GM21825 (cell line): ENCODE results near the gene RYR2.
"Not testable (repeated sequence)": the region's sequence is repeated elsewhere in the genome, so short reads cannot be mapped to it uniquely, and the experiment has no call there.

ENCODE experiments used
- ATAC-seq: cut with Tn5 transposase; IDR thresholded peaks from one replicate; pipeline ENCODE4 v1.9.1; 2021; ENCODE audit warnings: mild to moderate bottlenecking, moderate library complexity; ENCODE audit not compliant: unreplicated experiment

The RYR2 gene

DNA sequence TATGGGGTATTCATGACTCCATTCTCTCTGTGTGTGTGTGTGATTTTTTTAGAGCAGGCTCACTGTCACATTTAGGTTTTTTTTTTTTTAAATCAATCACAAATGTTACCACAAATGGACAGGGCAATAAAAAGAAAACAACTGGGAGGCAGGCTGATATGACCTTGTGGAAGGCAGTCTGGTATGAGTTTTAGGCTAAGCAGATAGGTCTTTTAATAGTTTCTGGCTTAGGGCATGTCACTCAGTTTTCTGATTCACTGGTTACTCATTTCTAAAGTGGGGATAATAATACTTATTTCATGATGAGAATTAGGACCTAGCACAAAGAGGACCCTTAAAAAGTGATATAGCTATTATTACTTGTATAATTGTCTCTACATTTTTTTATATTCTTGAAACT, 278.9 kb downstream of the RYR2 start:
- ATAC-seq, result no peak

DNA sequence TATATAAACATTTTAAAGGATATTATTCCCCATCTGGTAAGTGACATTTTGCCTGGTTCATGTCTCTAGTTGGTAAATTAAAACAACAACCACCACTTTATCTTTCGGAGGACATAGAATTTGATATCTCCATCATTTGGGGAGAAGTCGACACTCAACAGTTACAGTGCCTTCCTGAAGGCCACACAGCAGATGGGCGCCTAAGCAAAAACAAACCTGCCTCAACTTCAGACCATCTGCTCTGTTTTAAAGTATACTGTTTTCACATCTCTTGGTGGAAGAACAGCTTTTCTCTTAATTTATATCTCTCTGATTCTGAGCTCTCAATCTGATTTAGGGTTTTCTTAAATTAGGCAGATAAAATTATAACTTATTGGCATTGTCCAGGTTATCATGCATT, 282.2 kb downstream of the RYR2 start:
- ATAC-seq, result no peak

DNA sequence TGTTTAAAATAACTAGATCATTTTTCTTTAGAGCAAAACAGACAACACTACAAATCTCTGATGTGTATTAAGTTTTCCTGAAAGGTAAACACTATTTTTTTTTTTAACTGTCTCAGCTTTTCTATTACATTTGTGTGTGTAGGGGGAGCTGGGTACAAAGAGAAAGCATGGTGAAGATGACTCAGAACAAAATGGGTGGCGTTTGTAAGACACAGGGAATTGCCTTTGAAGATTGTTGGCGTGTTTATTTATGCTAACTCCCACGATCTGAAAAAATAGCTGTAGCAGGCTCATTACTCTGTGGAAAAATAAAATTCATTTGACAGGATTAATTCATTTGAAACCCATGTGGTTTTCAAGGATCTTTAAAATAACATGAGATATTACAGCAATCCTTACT, 285.1 kb downstream of the RYR2 start:
- no peak for ATAC-seq

DNA sequence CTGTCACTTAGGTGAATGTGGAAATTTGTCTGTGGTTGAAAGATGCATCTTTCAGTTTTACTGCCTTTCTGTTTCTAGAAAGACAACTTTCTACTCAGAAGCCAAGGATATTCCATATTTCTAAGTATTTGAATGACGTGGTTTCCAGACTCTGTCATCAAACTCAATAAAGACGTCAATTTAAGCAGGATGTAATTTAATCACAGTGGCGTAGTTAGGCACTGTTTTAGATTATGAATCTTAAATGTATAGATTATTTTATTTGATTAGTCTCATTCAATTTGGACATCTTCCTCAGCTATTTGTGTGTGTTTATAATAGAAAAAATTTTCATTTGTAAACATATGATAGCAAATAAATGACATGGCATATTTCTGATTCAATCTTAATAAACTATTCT, 298.9 kb downstream of the RYR2 start:
- no peak for ATAC-seq

DNA sequence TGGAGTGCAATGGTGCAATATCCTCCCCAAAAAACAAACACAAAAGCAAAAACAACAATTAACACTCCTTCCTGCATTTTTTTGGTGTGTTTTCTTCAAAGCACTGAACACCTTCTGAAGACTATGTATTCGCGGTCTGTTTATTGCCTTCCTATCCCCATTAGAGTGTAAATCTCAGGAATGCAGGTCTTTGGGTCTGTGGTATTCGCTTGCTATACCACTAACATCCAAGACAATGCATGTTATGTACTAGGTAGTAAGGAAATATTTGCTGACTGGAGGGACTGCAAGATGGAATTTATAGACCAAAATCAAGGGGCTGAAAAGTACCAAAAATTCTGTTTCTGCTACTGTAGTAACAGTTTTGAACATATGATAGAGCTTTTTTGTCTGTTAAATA, 299.4 kb downstream of the RYR2 start:
- no peak for ATAC-seq

GRCh38 chr1:237342730-237343129, 300.7 kb downstream of the RYR2 start:
- no peak for ATAC-seq

DNA sequence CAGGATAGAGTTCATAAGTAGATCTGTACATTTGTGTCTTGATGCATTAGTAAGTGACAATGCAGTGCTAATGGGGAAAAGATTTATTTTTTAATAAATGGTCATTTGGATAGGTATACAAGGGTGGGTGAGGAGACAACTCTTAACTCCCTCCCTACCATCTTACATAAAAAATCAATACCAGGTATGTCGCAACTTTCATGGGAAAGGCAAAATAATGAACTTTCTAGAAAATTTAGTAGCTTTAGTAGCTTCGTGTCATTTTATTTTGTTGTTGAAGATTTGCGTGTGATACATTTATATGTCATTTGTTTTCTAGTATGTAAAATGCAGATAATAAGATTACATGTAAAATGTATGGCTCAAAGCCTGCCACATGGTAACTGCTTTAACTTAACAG, 310.8 kb downstream of the RYR2 start:
- no peak for ATAC-seq

DNA sequence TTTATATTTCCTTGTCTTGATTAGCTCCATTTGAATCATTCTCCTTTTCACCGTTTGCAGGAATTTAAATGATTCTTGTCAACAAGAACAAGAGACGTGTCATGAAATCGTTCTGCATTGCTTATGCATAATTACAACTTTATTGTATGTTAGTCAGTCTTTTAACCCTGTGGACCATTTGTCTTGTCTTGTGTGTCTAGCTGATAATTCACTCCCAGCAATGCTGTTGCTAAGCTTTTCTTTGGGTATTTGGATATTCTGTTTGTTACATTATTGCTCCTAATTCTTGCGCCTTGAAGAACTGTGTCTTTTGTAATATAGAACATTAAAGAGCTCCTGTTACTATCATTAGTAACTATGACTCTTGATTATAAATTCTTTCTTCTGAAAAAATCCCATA, 311.9 kb downstream of the RYR2 start:
- ATAC-seq, result no peak

GRCh38 chr1:237355022-237355421, 313.0 kb downstream of the RYR2 start:
- ATAC-seq, result no peak

- ATAC-seq, result no peak
These were observed 316.6 kb downstream of the RYR2 start for GRCh38 chr1:237358555-237358954.

DNA sequence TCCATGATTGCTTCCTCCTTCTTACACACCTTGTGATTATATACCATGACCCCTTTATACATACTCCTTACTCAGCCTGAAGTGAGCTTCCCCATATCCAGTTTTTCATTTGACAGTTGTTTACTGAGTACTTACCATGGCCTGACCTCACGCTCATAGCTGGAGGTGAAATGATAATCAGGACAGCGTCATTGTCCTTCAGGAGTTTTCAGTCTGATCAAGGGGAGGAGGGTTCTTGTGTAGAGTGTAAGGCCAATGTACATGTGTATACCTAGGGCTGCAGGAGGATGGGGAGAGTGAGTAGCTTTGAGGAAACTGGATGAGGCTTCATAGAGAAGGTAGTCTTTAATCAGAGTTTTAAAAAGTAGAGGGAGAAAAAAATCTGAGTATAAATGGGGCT, 325.8 kb downstream of the RYR2 start:
- no peak for ATAC-seq

- not testable (repeated sequence) for ATAC-seq
These were observed 329.5 kb downstream of the RYR2 start for GRCh38 chr1:237371477-237371876.

- no peak for ATAC-seq
These were observed 341.8 kb downstream of the RYR2 start for GRCh38 chr1:237383791-237384190.

DNA sequence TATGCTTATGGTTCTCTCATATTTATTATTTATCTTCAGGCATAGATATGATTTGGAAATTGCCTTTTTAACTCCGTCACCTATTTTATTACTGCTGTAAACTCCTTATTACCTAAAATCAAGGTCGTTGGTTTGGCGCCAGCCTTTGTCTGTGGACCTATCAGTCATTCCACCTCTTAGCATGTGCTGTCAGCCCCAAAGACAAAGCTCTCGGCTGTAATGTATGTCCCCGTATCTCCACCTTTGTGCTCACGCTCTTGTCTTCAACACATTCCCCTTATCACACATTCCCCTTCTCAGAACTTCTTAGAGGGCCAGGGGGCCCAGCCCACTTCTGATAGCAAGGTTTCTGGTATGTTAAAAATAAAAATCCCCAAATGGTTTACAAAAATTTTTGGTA, 342.2 kb downstream of the RYR2 start:
- no peak for ATAC-seq

DNA sequence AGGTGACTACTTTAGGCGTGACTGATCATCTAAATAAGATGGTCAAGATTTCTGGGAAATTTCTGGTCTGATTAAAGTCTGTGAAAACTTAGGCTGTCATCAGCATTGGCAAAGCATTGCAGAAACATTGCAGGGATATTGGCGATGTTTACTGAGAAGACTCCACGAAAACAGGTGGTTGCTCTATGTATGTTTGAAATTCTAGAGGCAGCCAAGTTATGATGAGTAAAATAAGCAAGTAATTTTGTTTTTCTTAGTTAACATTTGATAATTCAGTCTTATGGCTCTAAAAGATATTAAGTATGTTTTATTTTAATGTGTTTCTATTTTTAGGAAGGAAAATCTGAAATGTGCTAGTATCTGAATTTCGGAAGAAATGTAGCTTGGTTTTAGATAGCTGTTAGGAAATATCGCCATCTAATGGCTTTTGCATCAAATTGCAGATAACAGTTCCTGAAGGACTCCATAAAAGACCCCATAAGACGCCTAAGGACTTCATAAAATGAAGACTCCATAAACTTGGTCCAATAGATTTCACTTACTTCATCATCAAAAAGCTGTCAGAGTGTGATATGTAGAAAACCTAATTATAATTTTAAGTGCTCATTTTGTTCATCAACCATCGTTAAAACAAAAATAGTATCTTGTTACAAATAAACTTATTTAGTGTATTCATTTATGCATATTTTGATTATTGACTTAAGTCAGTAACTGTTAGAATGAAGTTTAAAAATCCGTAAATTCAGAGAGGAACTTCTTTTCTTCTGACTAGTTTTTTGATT, 344.6 kb downstream of the RYR2 start:
- no peak for ATAC-seq

- no peak for ATAC-seq
These were observed 345.1 kb downstream of the RYR2 start for GRCh38 chr1:237387144-237387505.

- ATAC-seq, result no peak
These were observed 348.8 kb downstream of the RYR2 start for GRCh38 chr1:237390823-237391222.

DNA sequence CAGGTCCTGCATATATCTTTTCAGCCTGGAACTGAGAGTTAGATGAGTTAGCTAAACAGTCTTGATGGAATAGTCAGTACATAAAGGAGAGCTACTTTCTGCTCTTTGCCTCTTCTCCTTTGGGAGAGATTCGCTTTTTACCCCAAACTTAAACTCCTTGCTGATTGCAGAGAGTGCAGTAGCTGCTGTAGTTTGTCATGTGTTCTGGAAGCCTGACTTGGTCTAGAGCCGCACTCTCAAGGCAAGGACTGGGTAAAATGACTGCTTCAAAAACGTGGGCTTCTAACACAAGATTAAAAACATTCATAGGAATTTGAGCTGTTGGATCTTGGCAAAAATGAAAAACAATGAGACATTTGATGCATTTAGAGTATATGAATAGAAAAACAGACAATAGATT, 351.6 kb downstream of the RYR2 start:
- no peak for ATAC-seq

DNA sequence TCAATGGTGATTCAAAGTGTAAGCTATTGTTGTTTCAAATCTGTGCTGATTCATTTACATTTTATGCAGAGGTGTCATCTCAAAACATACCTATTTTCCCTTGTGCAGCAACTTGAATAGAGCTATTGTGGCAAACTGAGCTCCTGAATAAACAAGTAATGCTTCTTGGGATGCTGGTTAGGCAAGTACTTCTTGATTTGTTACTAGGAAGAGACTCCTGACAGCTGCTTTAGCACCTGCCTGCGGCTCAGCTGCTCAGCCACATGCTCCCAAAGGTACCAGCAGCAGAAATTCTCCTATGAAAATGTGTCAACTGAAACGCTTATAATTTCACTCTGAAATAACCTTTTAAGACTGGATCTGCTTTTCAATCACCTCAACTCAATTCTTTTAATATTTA, 352.3 kb downstream of the RYR2 start:
- no peak for ATAC-seq

- no peak for ATAC-seq
These were observed 354.4 kb downstream of the RYR2 start for GRCh38 chr1:237396426-237396825.

DNA sequence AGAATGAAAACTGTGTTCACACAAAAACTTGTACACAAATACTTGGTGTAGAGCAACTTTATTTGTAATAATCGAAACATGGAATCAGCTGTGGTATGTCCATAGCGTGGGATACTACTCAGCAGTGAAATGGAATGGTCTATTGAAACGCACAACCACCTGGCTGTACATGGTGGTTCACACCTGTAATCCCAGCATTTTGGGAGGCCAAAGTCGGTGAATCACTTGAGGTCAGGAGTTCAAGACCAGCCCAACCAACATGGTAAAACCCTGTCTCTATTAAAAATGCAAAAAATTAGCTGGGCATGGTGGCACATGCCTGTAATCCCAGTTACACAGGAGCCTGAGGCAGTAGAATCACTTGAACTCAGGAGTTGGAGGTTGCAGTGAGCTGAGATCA, 356.8 kb downstream of the RYR2 start:
- ATAC-seq, result no peak

DNA sequence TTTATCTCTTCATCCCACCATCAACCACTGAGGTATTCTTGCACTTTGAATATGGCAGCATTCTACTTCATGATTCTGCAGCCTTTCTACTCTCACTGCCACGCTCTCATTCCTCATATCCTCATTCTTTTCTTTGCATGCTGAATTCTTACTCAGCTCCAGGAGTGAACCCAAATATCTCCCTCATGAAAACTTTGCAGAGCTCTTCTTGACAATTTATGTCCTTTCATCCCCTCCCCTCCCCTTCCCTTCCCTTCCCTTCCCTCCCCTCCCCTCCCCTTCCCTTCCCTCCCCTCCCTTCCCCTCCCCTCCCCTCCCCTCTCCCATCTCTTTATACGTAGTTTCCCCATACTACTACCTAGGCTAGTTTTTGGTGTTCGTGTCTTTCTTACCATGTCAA, 363.9 kb downstream of the RYR2 start:
- ATAC-seq, result no peak

- no peak for ATAC-seq
These were observed 369.6 kb downstream of the RYR2 start for GRCh38 chr1:237411621-237412020.
